AG10803 (cell line): ENCODE results near the gene WDR82.

ENCODE experiments used
- DNase-seq: peaks from one replicate; pipeline ENCODE4 v3.0.0; 2010; ENCODE audit warnings: low read depth
- H3K4me3 ChIP-seq: 2 replicates; pipeline ENCODE4 v1.5.1; 2011; ENCODE audit warnings: mild to moderate bottlenecking, low read length, control low read depth
- CTCF ChIP-seq: conservative IDR thresholded peaks from 2 replicates; pipeline ENCODE4 v1.5.1; 2011; ENCODE audit warnings: mild to moderate bottlenecking, low read length, control low read depth, inconsistent platforms

WDR82 gene

GRCh38 chr3:52262447-52262846 lies 16.0 kb downstream of the WDR82 start:
- H3K4me3 ChIP-seq, result no peak overlapping the region
- DNase-seq, result no peak
- TF ChIP-seq CTCF, result no peak

- no peak for DNase-seq
- H3K4me3 ChIP-seq, result no peak overlapping the region
- no peak for TF ChIP-seq CTCF
Observed at GRCh38 chr3:52259448-52259847, 19.0 kb downstream of the WDR82 start.

- no peak overlapping the region for H3K4me3 ChIP-seq
- no peak for DNase-seq
- no peak for TF ChIP-seq CTCF
Observed at GRCh38 chr3:52259035-52259434, 19.4 kb downstream of the WDR82 start.

GRCh38 chr3:52257911-52258310 lies 20.5 kb downstream of the WDR82 start:
- DNase-seq, result no peak
- no peak overlapping the region for H3K4me3 ChIP-seq
- no peak for TF ChIP-seq CTCF

- TF ChIP-seq CTCF, result no peak
- no peak overlapping the region for H3K4me3 ChIP-seq
- no peak for DNase-seq
Observed at GRCh38 chr3:52256622-52257021, 21.8 kb downstream of the WDR82 start.

GRCh38 chr3:52256159-52256558 lies 22.3 kb downstream of the WDR82 start:
- no peak for DNase-seq
- TF ChIP-seq CTCF, result no peak
- H3K4me3 ChIP-seq, result no peak overlapping the region

GRCh38 chr3:52254608-52255007 lies 23.8 kb downstream of the WDR82 start:
- no peak overlapping the region for H3K4me3 ChIP-seq
- TF ChIP-seq CTCF, result no peak
- no peak for DNase-seq
